Measurements from ENCODE around the gene PGBD1. TPM values are rescaled to one million over a fixed set of nuclear protein-coding genes. Genes with fewer than 3 reads are reported as not detected.

Gene PGBD1
- total and polyA plus RNA-seq, 2 of the 13 experiments (the other 11 are each of a cell fraction or from before 2014, with no cell fraction given) = 3.6 to 6.9 TPM

GRCh38 chr6:28252009-28252975 is 29.1 kb upstream of the PGBD1 start, which contains the start of gene ZKSCAN4 (continued):
- TF ChIP-seq HDAC1 (CRISPR knock-in tag; IDR thresholded peaks at IDR 0.05) = peak; percentile 93; the same call in 1 of the 2 replicates
- peak; percentile 59; the same call in 1 of the 2 replicates for TF ChIP-seq ZNF816 (CRISPR knock-in tag; IDR thresholded peaks at IDR 0.05; ENCODE audit: borderline replicate concordance)
- TF ChIP-seq RARA (CRISPR knock-in tag; IDR thresholded peaks at IDR 0.05) = 0 out of 2 replicates have a peak, but pooled peaks have one; percentile 23
- peak; percentile 91 for TF ChIP-seq SIN3A (IDR thresholded peaks at IDR 0.05; ENCODE audit: borderline replicate concordance, low read depth, low read length)
- TF ChIP-seq ZMAT3 (CRISPR knock-in tag; conservative IDR thresholded peaks at IDR 0.05) = peak; percentile 40
- TF ChIP-seq XRCC5 (optimal IDR thresholded peaks at IDR 0.05; ENCODE audit: low read length) = peak; percentile 93
- TF ChIP-seq CEBPB (IDR thresholded peaks at IDR 0.05; ENCODE audit: borderline replicate concordance, low read depth, low read length) = no peak
- peak; percentile 66 for TF ChIP-seq ZNF605 (CRISPR knock-in tag; IDR thresholded peaks at IDR 0.05)
- peak; percentile 41 for TF ChIP-seq FOXO1 (CRISPR knock-in tag; IDR thresholded peaks at IDR 0.05)
- TF ChIP-seq ZNF619 (CRISPR knock-in tag; IDR thresholded peaks at IDR 0.05) = 0 out of 2 replicates have a peak, but pooled peaks have one; percentile 10
- TF ChIP-seq ATF7 (IDR thresholded peaks at IDR 0.05) = no peak
- no peak for TF ChIP-seq ATF7 (CRISPR knock-in tag; IDR thresholded peaks at IDR 0.05)
- no peak; the same call in 1 of the 2 replicates for TF ChIP-seq ATF1 (CRISPR knock-in tag; IDR thresholded peaks at IDR 0.05)
- no peak for TF ChIP-seq IRX3 (CRISPR knock-in tag; IDR thresholded peaks at IDR 0.05; ENCODE audit: borderline replicate concordance, low read depth)
- TF ChIP-seq MIER3 (CRISPR knock-in tag; IDR thresholded peaks at IDR 0.05; ENCODE audit: borderline replicate concordance) = peak; percentile 77; the same call in 1 of the 2 replicates
- no peak for TF ChIP-seq HNRNPL (IDR thresholded peaks at IDR 0.05; ENCODE audit: low read depth, low read length)
- TF ChIP-seq MEIS1 (CRISPR knock-in tag; IDR thresholded peaks at IDR 0.05; ENCODE audit: borderline replicate concordance) = no peak
- 0 out of 2 replicates have a peak, but pooled peaks have one; percentile 17 for TF ChIP-seq ZNF136 (CRISPR knock-in tag; IDR thresholded peaks at IDR 0.05; ENCODE audit: low read depth)
- TF ChIP-seq SMC3 (IDR thresholded peaks at IDR 0.05; ENCODE audit: low read length) = peak; percentile 51; the same call in 1 of the 2 replicates
- TF ChIP-seq, protein P1, sequence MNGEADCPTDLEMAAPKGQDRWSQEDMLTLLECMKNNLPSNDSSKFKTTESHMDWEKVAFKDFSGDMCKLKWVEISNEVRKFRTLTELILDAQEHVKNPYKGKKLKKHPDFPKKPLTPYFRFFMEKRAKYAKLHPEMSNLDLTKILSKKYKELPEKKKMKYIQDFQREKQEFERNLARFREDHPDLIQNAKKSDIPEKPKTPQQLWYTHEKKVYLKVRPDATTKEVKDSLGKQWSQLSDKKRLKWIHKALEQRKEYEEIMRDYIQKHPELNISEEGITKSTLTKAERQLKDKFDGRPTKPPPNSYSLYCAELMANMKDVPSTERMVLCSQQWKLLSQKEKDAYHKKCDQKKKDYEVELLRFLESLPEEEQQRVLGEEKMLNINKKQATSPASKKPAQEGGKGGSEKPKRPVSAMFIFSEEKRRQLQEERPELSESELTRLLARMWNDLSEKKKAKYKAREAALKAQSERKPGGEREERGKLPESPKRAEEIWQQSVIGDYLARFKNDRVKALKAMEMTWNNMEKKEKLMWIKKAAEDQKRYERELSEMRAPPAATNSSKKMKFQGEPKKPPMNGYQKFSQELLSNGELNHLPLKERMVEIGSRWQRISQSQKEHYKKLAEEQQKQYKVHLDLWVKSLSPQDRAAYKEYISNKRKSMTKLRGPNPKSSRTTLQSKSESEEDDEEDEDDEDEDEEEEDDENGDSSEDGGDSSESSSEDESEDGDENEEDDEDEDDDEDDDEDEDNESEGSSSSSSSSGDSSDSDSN (CRISPR knock-in tag; IDR thresholded peaks at IDR 0.05) = peak; percentile 87
- TF ChIP-seq RXRB (CRISPR knock-in tag; IDR thresholded peaks at IDR 0.05; ENCODE audit: borderline replicate concordance) = peak; percentile 73; the same call in 1 of the 2 replicates
- no peak for TF ChIP-seq SP1 (IDR thresholded peaks at IDR 0.05)
- TF ChIP-seq SP1 (CRISPR knock-in tag; IDR thresholded peaks at IDR 0.05) = peak; percentile 20; the same call in 1 of the 2 replicates
- peak; percentile 90 for TF ChIP-seq TGIF2 (CRISPR knock-in tag; IDR thresholded peaks at IDR 0.05)
- TF ChIP-seq ZNF629 (CRISPR knock-in tag; conservative IDR thresholded peaks at IDR 0.05) = 0 out of 2 replicates have a peak, but pooled peaks have one; percentile 7
- peak; percentile 88; the same call in 1 of the 2 replicates for TF ChIP-seq REPIN1 (CRISPR knock-in tag; IDR thresholded peaks at IDR 0.05; ENCODE audit: borderline replicate concordance, low read depth)
- no peak for TF ChIP-seq ZSCAN5A (CRISPR knock-in tag; IDR thresholded peaks at IDR 0.05; ENCODE audit: borderline replicate concordance)

Measured in HepG2 (cell line).